HG03097 (cell line): Measurements from ENCODE around the gene MYBPH.

Source experiments
- ATAC-seq: cut with Tn5 transposase; IDR thresholded peaks from one replicate; pipeline ENCODE4 v1.9.1; 2021; ENCODE audit not compliant: unreplicated experiment, low FRiP score

The MYBPH gene

GRCh38 chr1:203201516-203202205 is 26.0 kb upstream of the MYBPH start:
- no peak for ATAC-seq

GRCh38 chr1:203200916-203201315 is 25.3 kb upstream of the MYBPH start:
- ATAC-seq = no peak

DNA sequence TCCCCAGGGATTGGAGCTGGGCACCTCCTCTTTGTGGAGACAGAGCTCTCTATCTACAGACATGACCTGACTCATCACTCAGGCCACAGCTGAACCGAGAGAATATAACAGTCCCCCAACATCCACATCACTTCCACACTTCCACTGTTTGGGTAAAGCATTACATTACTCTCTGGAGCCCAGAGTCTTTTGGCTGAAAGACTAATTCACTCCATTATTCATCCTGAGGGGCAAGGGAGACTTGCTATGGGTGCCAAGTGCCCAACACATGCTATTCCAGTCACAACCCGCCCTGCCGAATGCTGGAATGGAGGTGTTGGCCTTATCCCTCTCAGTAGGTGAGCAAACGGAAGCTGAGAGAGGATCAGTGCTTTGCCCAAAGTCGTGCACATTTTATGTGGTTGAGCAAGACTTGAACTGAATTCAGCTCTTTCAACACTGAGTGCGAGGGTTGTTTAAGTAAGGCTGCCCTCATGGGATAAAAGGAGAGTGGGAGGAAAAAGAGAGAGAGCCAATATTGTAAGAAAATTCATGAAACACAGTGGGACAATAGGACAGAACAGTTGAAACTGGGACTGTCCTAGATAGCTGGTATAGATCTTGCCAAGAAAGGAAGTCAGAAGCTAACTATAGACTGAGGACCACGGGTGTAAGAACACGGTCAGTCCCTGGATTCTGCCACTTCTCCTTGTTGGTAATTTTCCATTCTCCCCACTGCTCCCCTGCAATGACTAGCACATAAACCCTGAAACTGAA is 24.4 kb upstream of the MYBPH start:
- no peak for ATAC-seq

DNA sequence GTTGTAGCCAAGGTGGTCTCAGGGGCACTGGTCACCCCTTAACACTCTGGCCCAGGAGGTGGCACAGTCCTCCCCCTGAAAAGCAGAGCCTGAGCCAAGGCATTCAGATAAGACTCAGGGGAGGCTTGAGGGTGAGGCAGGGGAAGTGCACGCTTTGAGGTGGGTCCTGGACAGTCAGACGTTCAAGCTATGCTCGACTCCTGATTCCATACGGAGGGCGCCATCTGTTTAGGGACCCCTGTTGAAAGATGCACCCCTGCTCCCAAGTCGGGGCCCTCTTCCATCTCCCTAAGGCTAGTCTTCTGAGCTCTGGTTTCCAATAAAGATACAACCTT is 23.8 kb upstream of the MYBPH start:
- ATAC-seq = no peak

DNA sequence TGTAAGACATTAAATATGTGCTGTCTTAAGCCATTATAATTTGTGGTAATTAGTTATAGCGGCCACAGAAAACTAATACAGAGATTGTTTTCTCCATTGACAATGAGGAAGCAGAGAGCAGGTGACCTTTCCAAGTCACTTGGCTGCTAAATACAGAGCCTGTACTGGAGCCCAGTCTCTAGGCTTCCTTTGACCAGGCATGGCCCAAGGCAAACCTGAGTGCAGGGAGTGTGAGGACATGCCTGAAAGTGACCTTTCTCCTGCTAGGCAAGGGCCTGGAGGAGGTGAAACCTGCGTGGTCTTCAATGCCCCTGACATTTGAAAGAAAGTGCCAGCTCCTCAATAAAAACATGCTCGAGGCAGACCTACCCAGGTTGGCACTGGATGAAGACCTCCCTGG is 23.4 kb upstream of the MYBPH start:
- no peak for ATAC-seq

GRCh38 chr1:203197625-203198024 is 22.0 kb upstream of the MYBPH start:
- no peak for ATAC-seq

- ATAC-seq = no peak
These were observed 20.7 kb upstream of the MYBPH start for GRCh38 chr1:203196371-203196770.

DNA sequence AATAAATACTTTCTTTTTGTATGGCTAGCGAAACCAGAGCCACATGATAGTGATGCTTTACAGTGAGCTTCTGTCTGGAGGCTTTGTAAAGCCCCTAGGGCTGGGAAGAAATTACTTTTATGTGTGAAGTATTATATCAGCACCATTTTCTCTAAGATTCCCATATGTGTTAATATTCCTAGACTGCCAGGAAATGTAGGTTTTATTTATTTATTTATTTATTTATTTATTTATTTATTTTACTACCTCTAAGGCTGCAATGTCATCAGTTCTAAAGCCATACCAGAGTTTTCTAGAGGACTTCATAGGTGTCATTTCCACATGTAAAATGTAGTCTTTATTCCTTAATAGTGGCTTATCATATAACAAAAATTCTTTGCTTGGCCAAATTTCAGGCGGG is 15.3 kb upstream of the MYBPH start:
- ATAC-seq = no peak

DNA sequence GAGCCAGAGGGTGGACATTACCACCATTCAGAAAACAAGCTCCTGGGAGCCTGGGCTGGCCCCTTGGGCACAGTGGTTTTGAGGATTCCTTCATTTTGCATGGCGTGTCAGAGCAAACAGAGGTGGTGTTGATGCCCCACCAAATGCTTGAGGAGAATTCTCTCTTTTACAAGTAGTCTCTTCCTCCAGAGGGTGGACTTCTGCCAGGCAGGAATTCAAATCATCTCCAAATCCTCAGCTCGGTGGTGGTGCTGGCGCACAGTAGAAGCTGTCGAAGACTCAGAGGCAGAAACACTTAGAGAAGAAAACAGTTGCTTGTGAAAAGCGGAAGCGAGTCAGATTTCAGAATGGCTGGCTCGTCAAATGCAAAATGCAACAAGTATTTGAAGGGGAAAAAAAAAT is 14.3 kb upstream of the MYBPH start:
- no peak for ATAC-seq

- ATAC-seq = no peak
These were observed 13.1 kb upstream of the MYBPH start for GRCh38 chr1:203188686-203189232.

GRCh38 chr1:203187689-203188264 is 12.2 kb upstream of the MYBPH start:
- no peak for ATAC-seq

DNA sequence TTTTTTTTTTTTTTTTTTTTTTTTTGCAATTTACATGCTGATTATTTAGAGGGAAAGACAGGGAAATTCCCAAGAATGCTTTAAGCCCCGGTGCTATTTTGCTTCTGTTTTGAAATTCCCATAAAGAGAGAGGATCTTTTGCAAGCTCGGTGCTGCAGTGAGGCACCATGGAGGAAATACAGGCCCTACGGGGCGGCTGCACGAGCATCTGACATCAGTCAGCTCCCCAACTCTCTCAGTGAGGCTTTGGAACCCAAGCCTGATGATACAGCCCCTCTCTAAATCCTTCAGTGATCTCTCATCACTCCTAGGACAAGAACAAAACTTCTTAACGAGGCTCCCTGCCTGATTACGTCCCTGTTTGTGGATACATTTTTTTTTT is 11.7 kb upstream of the MYBPH start:
- ATAC-seq = no peak

DNA sequence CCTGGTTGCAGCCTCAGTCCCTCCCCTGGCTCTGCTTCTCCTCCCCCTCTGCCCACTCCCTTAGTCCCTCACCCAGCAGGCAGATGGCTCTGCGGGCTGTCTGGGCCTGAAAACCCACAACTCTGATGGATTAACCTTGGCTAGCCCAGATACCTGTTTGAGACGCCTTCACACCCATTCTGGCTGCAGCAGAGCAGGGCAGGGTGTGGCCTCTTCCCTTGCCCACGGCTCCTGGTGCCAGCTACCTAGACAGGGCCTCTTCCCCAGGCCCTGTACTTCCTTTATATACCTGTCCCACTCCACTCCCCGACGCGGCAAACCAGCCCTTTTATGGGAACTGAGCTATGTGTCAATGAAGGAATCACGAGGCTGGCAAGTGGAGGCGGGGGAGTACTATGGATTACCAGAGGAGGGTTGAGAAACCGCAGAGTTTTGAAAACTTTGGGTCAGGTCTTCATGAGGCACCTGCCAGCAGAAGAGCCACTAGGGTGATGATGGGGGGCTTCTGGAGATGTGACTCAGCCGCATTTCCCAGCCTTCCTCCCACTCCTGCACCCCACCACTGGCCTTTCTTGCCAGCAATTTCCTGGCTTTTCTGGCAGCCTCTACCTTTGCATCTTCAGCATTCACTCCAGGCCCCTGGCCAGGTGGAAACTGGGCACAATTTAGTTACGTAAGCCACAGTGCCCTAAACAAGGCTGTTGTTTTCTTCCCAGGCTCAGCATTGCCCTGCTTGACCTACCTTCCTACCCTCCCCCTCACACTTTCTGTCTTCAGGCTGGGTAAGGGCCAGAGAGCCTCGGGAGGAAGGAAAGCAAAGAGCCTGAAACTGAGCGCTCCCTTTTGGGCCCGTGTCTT is 11.0 kb upstream of the MYBPH start, which contains the start of gene CHI3L1:
CHI3L1 (minus strand) TSS at position 259 of the 858 bp plus-strand sequence; CDS start at position 178, 81 bp downstream.
- no peak for ATAC-seq

DNA sequence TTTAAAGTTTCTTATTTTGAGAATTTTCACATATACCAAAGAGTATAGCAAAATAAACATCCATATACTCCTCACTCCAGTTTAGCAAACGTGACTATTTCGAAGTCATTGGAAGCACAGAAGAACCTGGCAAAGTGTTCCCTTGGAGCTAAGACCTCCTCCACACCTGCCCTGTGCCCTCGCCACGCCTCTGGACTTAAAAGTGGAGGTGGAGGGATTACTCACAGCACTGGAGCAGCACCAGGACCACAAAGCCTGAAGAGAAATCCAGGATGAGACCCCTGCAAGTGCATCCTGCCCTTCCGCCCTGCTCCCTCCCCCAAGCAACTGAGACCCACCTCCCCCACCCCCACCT is 10.4 kb upstream of the MYBPH start:
- ATAC-seq = no peak

DNA sequence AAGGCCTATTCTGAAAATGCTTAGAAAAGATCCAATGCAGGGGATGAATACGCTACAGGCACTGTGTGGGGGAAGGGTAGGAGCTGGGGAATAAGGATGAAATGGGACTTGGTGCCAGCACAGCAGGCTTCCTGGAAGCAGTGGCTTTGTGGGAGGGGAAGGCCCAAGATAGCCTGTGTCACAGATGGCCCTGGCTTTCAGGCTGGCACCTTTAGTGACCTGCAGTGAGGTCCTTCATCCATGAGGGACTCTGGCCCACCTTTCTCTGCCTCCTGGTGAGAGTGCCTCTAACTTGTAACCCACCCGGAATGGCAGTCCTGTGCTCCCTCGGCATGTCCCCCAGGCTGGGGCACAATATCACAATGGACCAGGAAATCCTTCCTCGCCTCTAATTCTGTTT is 10.0 kb upstream of the MYBPH start:
- no peak for ATAC-seq

GRCh38 chr1:203185061-203185461 is 9.4 kb upstream of the MYBPH start:
- no peak for ATAC-seq

DNA sequence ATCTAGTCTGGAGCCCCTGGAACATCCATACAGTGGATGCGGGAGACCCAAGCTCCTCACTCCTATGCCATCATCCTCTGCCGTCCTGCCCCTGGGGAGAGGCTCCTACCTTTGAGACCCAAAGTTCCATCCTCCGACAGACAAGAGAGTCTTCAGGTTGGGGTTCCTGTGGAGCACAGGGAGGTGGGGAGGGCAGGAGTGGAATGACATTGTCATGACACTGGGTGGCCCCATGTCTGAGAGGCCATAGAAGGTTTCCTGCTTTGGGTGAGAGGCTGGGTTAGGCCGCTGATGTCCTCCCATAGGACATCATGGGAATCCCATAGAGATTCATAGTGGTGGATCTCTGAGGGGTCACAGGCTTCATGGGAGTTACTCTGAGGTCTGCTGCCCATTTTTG is 8.8 kb upstream of the MYBPH start:
- ATAC-seq = no peak

DNA sequence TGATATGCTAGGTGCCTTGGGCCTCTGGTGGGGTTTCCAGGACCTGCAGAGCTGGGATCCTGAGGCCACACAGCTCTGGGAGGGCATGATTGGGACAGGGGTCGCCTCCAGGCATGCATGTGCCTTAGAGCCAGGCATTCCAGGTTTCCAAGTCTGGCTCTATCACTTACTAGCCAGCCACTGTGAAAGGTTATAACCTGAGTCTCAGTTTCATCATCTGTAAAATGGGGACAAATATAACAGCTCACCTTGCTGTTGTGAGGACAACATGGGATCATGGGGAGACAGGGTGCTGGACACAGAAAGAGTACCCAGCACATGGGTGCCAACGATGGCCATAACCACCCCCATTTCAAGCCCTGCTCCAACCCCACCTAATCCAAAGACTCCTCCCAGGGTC is 8.2 kb upstream of the MYBPH start:
- ATAC-seq = no peak

GRCh38 chr1:203182387-203182953 is 6.8 kb upstream of the MYBPH start:
- no peak for ATAC-seq

GRCh38 chr1:203181586-203182386 is 6.2 kb upstream of the MYBPH start:
- no peak for ATAC-seq
